Mononuclear cell (primary cell): ENCODE results near the gene SCML2. TPM values are rescaled to one million over a fixed set of nuclear protein-coding genes. Genes with fewer than 3 reads are reported as not detected.

ENCODE experiments used
- H3K27me3 ChIP-seq: 2 replicates; pipeline ENCODE4 v1.6.0; 2011; ENCODE audit warnings: low read length, control low read depth; ENCODE audit not compliant: insufficient read depth
- H3K4me1 ChIP-seq: 2 replicates; pipeline ENCODE4 v1.5.1; 2011; ENCODE audit warnings: mild to moderate bottlenecking, low read length, control low read depth; ENCODE audit not compliant: insufficient read depth
- H3K4me3 ChIP-seq: 2 replicates; pipeline ENCODE4 v1.5.1; 2011; ENCODE audit warnings: mild to moderate bottlenecking, low read length, moderate library complexity
- H3K9me3 ChIP-seq: 2 replicates; pipeline ENCODE4 v1.5.1; 2011; ENCODE audit warnings: low read depth, mild to moderate bottlenecking, control low read depth, low read length
- total RNA-seq: library from RNA; depleted of rRNA; stranded (reverse); fragments of >200 nt; gene quantifications from one replicate; pipeline ENCODE4 v1.2.3, GENCODE V29; 2012

Gene SCML2
- total RNA-seq, 1 donor = 0.63 TPM

- Histone ChIP-seq H3K9me3 (no peaks in the 10 kb centered on the region), H3K4me3 (no peak overlapping the region), H3K4me1 (no peaks in the 10 kb centered on the region), H3K27me3 (no peaks in the 10 kb centered on the region)
These were observed 147.8 kb downstream of the SCML2 start for GRCh38 chrX:18206657-18207056.

- Histone ChIP-seq H3K9me3 (no peaks in the 10 kb centered on the region), H3K4me3 (no peak overlapping the region)
These were observed 150.9 kb downstream of the SCML2 start for GRCh38 chrX:18203631-18204030.

GRCh38 chrX:18194688-18195087 is 159.8 kb downstream of the SCML2 start:
- H3K4me3 ChIP-seq = no peak overlapping the region
- H3K4me1 ChIP-seq = no peaks in the 10 kb centered on the region
- H3K9me3 ChIP-seq = no peaks in the 10 kb centered on the region
- no peaks in the 10 kb centered on the region for H3K27me3 ChIP-seq

More at GRCh38 chrX:18203631-18204030, 150.9 kb downstream of the SCML2 start:
- no peaks in the 10 kb centered on the region for H3K27me3 ChIP-seq
- H3K4me1 ChIP-seq = no peaks in the 10 kb centered on the region

Other genes with a start within 250 kb of the SCML2 start
- 7.7 TPM for gene BEND2, start 133.8 kb downstream of the SCML2 start, total RNA-seq
- gene CDKL5, start 70.9 kb upstream of the SCML2 start, total RNA-seq = 1.6 TPM